Body of pancreas (tissue), 4 donors: ENCODE data around the gene CMPK2. TPM values are rescaled to one million over a fixed set of nuclear protein-coding genes. Genes with fewer than 3 reads are reported as not detected.

Source experiments
- ATAC-seq: fragments of 150-250 bp; one replicate; pipeline ENCODE4 v1.9.1; 2016
- DNase-seq, 4 donors: peaks; one replicate each; pipeline ENCODE4 v3.0.0-alpha.2; 2019
- H3K27ac ChIP-seq, 4 donors: fragments of 200-600 bp; sonication (generic); 1 replicate in 3 of 4; 2 replicates in 1 of 4; pipeline versions ENCODE4 v1.5.1 to v1.6.1; 2016 to 2019; ENCODE audit warnings: mild to moderate bottlenecking in 1 of 4, mixed read lengths in 1 of 4, moderate library complexity in 1 of 4
- H3K27me3 ChIP-seq, 2 donors: fragments of 200-600 bp; sonication (generic); one replicate each; pipeline ENCODE4 v1.6.0; 2016; ENCODE audit warnings: mild to moderate bottlenecking in 1 of 2
- H3K36me3 ChIP-seq, 2 donors: fragments of 200-600 bp; sonication (generic); replicated peaks in 1 of 2; 2 replicates each; pipeline ENCODE4 v1.5.1; 2016; ENCODE audit warnings: low read depth in 2 of 2; ENCODE audit not compliant: insufficient read depth in 1 of 2
- H3K4me1 ChIP-seq: fragments of 200-600 bp; sonication (generic); one replicate; pipeline ENCODE4 v1.6.0; 2016
- H3K4me3 ChIP-seq, 2 donors: fragments of 200-600 bp; sonication (generic); 1 replicate in 1 of 2; 2 replicates in 1 of 2; pipeline ENCODE4 v1.5.1; 2016 to 2019
- H3K9me3 ChIP-seq, 3 donors: fragments of 200-600 bp; sonication (generic); 1 replicate in 2 of 3; 2 replicates in 1 of 3; pipeline ENCODE4 v1.5.1; 2016
- POLR2A ChIP-seq, 3 donors: fragments of 450-650 bp; IDR thresholded peaks; one replicate each; pipeline ENCODE4 v1.6.1; 2016; ENCODE audit warnings: antibody characterized with exemption in 3 of 3, mild to moderate bottlenecking in 2 of 3
- WGBS, 2 donors: methylation state at CpG; one replicate each; pipeline ENCODE4 v1.1.5; 2017; 5-methylcytosine and 5-hydroxymethylcytosine counted together
- intact Hi-C: fragments of 100-400 bp; cut with DNase I; formaldehyde crosslinking; loops from one replicate; pipeline ENCODE4 v1.15.1; 2023
- total RNA-seq, 2 donors: library from RNA; depleted of rRNA; stranded (reverse); fragments of >200 nt; gene quantifications; one replicate each; pipeline ENCODE4 v1.1.0, GENCODE V29; 2016
- TF ChIP-seq, protein P1 (sequence below), 7 experiments: fragments of 450-650 bp in 4 of 7; fragments of 200-600 bp in 3 of 7; sonication (generic) in 3 of 7; IDR thresholded peaks; one replicate each; pipeline ENCODE4 v1.5.1; 2016 to 2019; ENCODE audit warnings: antibody characterized with exemption in 7 of 7

The CMPK2 gene
- total RNA-seq, 2 donors from 2014 or later, result 6.7 to 6.9 TPM

DNA sequence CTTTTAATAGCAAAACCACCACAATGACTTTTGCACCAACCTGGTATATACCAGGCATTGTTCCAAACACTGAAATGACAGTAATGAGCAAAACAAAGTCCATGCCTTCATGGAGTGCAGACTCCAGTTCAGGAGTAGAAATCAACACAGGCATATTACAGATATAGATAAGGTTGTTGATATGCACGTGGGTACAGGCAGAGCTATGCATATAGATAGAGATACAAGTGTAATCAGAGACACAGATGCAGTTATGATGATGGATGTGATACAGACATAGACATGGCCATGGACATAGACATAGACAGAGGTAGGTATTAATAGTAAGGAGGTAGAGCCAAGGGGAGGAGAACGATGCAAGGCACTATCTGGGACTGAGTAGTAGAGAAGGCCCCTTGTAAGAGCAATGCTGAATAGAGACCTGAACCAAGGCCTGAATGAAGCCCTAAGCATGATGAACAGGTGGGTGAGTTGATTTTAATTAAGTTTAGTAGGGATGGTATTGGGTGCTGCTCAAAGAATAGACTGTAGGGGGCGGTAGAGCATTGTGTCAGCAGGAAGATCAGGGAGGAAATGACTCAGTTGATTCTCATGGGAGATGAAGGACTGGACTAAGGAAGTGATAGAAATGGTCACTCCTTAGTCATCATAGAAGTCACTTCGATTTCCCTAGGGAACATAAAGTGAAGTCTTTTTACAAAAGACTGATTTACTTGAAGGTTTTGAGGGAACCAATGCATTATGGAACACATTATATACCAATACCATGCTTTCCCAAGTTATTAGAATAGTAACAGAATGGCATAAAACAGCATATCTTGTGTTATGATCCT is 39.4 kb downstream of the CMPK2 start:
- 34 to 39% methylated on average over 4 of the region's 4 CpGs for WGBS, 2 donors

DNA sequence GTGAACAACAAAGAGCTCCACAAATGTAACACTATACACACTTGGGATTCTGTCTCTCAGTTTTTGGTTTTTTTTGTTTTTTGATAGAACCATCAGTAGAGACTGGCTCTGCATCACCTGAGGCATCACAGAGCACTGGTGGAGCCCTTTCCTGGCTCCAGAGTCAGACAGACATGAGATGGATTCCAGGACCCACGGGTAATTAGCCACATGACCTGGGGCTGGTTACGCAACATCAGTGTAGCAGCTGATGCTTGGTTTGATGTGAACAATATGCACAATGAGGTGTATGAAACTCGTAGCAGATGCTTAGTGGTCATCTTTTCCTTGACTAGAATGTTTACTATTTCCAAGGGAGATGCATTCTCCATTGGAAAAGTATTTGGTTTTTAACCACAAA is 40.7 kb downstream of the CMPK2 start:
- WGBS, 2 donors, result 35 to 49% methylated on average over 3 of the region's 3 CpGs
- Histone ChIP-seq H3K27ac (no peak overlapping the region), H3K4me1 (peaks cover 3% of the 10 kb centered on the region), H3K27me3 (no peaks in the 10 kb centered on the region), H3K9me3 (no peaks in the 10 kb centered on the region), H3K4me3 (no peak overlapping the region), H3K36me3 (no peaks in the 10 kb centered on the region)
- DNase-seq (no peak), ATAC-seq (no peak)
- no peak for TF ChIP-seq POLR2A (IDR thresholded peaks at IDR 0.05)
- TF ChIP-seq, protein P1, sequence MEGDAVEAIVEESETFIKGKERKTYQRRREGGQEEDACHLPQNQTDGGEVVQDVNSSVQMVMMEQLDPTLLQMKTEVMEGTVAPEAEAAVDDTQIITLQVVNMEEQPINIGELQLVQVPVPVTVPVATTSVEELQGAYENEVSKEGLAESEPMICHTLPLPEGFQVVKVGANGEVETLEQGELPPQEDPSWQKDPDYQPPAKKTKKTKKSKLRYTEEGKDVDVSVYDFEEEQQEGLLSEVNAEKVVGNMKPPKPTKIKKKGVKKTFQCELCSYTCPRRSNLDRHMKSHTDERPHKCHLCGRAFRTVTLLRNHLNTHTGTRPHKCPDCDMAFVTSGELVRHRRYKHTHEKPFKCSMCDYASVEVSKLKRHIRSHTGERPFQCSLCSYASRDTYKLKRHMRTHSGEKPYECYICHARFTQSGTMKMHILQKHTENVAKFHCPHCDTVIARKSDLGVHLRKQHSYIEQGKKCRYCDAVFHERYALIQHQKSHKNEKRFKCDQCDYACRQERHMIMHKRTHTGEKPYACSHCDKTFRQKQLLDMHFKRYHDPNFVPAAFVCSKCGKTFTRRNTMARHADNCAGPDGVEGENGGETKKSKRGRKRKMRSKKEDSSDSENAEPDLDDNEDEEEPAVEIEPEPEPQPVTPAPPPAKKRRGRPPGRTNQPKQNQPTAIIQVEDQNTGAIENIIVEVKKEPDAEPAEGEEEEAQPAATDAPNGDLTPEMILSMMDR (IDR thresholded peaks at IDR 0.05), result no peak
- intact Hi-C loops, result no loop called here

More for the DNA sequence above, 39.4 kb downstream of the CMPK2 start:
- Histone ChIP-seq H3K4me1 (peaks cover 3% of the 10 kb centered on the region), H3K9me3 (no peaks in the 10 kb centered on the region), H3K27ac (no peak overlapping the region), H3K27me3 (no peaks in the 10 kb centered on the region), H3K4me3 (no peak overlapping the region), H3K36me3 (no peaks in the 10 kb centered on the region)
- TF ChIP-seq POLR2A (IDR thresholded peaks at IDR 0.05), result no peak
- TF ChIP-seq, protein P1 (IDR thresholded peaks at IDR 0.05), result peak; percentile 26 to 66 (median 49)
- DNase-seq (peak in 3 of 4 donors; percentile 32 to 40 (median 39)), ATAC-seq (no peak)
- intact Hi-C loops, result no loop called here

DNA sequence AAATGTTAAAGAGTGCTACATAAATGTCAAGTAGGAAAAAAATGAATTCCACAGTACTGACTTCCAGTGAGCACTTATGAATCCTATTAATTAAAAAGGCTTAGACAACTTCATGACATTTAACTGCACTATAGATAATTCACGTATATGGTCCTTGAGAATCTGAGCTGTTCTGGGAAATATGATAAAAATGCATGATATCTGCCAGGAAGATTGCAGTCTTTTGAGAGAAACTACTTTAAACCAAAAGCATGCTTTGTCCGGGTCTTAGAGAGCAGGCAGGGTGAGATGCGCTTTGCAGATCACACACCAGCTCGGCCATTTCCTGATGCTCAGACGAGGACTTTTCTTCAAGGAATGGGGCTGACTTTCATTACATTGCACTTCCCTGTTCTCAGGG is 42.6 kb downstream of the CMPK2 start:
- ATAC-seq (no peak), DNase-seq (no peak)
- TF ChIP-seq POLR2A (IDR thresholded peaks at IDR 0.05), result no peak
- intact Hi-C loops, result no loop called here
- no peaks in the 10 kb centered on the region for H3K36me3 ChIP-seq
- H3K4me1 ChIP-seq, result peaks cover 2% of the 10 kb centered on the region
- no peaks in the 10 kb centered on the region for H3K9me3 ChIP-seq
- WGBS, 2 donors, result 47 to 56% methylated on average over 5 of the region's 5 CpGs
- no peaks in the 10 kb centered on the region for H3K27me3 ChIP-seq
- H3K27ac ChIP-seq, result no peak overlapping the region
- no peak overlapping the region for H3K4me3 ChIP-seq

DNA sequence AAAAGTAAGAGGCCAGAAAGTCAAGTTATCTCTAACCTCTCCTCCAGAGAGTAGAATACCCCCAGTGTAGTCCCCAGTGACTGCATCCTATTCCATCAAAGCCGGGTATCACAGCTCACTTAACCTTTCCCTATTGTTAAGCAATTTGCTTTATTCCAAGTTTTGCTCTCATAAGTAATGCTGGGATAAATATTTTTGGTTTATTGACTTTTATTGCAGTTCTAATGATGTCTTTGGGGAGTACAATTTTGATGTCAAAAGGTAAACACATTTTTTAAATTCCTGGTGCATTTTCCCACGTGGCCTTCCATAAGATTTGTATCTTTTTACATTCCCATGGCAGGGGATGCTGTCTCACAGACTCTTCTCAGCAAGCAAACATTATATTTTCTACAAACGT is 43.3 kb downstream of the CMPK2 start:
- ATAC-seq, result no peak
- Histone ChIP-seq H3K9me3 (no peaks in the 10 kb centered on the region), H3K27ac (no peak overlapping the region), H3K4me3 (no peak overlapping the region), H3K27me3 (no peaks in the 10 kb centered on the region), H3K36me3 (no peaks in the 10 kb centered on the region), H3K4me1 (no peaks in the 10 kb centered on the region)
- WGBS, 2 donors, result 23 to 29% methylated on average over 3 of the region's 3 CpGs
- intact Hi-C loops, result no loop called here
- TF ChIP-seq, protein P1 (IDR thresholded peaks at IDR 0.05), result no peak
- TF ChIP-seq POLR2A (IDR thresholded peaks at IDR 0.05), result no peak
- no peak for DNase-seq

DNA sequence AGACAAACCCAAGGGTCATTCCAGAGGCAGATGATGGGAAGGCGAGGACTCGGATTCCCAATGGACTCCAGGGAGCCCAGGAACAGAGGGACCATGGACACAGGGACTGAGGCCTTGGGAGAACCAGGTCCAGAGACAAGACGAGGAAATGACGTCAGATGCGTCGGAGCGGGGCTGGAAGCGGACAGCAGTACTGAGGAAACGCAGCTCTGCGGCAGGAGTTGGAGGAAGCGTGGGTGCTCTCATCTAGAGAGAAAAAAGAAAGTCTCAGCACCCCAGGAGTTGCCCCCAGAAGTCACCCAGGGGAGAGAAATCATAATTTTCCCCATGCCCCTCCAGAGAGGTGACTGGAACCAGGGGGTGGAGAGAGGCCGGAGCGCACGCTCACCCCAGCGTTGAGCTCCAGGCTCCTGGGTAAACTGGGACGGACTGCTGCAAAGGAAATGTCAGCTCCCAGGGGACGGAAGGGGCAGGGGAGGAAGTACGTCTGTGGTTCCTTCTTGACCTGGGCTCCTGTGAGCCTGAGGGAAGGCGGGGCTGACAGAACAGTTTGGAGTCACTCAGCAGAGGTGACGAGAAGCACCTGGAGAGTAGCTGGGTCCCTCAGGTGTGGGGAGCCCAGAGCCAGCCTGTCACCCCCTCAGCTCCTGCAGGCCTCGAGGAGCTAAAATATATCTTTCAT is 44.7 kb downstream of the CMPK2 start:
- Histone ChIP-seq H3K27ac (no peak overlapping the region), H3K36me3 (no peaks in the 10 kb centered on the region), H3K4me3 (no peak overlapping the region), H3K9me3 (no peaks in the 10 kb centered on the region), H3K27me3 (no peaks in the 10 kb centered on the region), H3K4me1 (no peaks in the 10 kb centered on the region)
- intact Hi-C loops, result no loop called here
- no peak for TF ChIP-seq POLR2A (IDR thresholded peaks at IDR 0.05)
- TF ChIP-seq, protein P1 (IDR thresholded peaks at IDR 0.05), result no peak
- ATAC-seq (no peak), DNase-seq (no peak)
- 89 to 91% methylated on average over 21 of the region's 21 CpGs for WGBS, 2 donors
